Activated naive CD4-positive, alpha-beta T cell treated with anti-CD3 and anti-CD28 coated beads, Interleukin-2, amount 10 ng/mL, durations not matched to agents 7 days and 5 days (primary cell): ENCODE measurements around the gene NOM1.

Experiments used
- CTCF ChIA-PET: fragments of 350-600 bp; sonication (Branson Sonifier 250); formaldehyde crosslinking; loops from one replicate; lab custom pipeline; 2021; ENCODE audit warnings: antibody characterized with exemption; lab: Charles Lee
- DNase-seq: peaks from one replicate; pipeline ENCODE4 v3.0.0-alpha.2; 2020
- H3K27ac Mint-ChIP-seq: one replicate; pipeline ENCODE4 v1.8.0; 2021; ENCODE audit warnings: mild to moderate bottlenecking, moderate library complexity, mixed read lengths
- H3K27me3 Mint-ChIP-seq: one replicate; pipeline ENCODE4 v1.8.0; 2021; ENCODE audit warnings: mild to moderate bottlenecking, mixed read lengths
- H3K36me3 Mint-ChIP-seq: one replicate; pipeline ENCODE4 v1.8.0; 2021; ENCODE audit warnings: mixed read lengths
- H3K4me1 Mint-ChIP-seq: one replicate; pipeline ENCODE4 v1.8.0; 2021; ENCODE audit warnings: mixed read lengths
- H3K4me3 Mint-ChIP-seq: one replicate; pipeline ENCODE4 v1.8.0; 2021; ENCODE audit warnings: mild to moderate bottlenecking, moderate library complexity, mixed read lengths
- H3K9me3 Mint-ChIP-seq: one replicate; pipeline ENCODE4 v1.8.0; 2021; ENCODE audit warnings: mixed read lengths

Gene NOM1

GRCh38 chr7:156979711-156980110, 30.2 kb downstream of the NOM1 start:
- H3K27me3 Mint-ChIP-seq: no peaks in the 10 kb centered on the region
- H3K36me3 Mint-ChIP-seq: peaks cover 13% of the 10 kb centered on the region
- no peak overlapping the region for H3K4me3 Mint-ChIP-seq
- no peak overlapping the region for H3K27ac Mint-ChIP-seq
- CTCF ChIA-PET: no interaction called here
- peaks cover 7% of the 10 kb centered on the region for H3K9me3 Mint-ChIP-seq
- DNase-seq: no peak
- no peaks in the 10 kb centered on the region for H3K4me1 Mint-ChIP-seq

DNA sequence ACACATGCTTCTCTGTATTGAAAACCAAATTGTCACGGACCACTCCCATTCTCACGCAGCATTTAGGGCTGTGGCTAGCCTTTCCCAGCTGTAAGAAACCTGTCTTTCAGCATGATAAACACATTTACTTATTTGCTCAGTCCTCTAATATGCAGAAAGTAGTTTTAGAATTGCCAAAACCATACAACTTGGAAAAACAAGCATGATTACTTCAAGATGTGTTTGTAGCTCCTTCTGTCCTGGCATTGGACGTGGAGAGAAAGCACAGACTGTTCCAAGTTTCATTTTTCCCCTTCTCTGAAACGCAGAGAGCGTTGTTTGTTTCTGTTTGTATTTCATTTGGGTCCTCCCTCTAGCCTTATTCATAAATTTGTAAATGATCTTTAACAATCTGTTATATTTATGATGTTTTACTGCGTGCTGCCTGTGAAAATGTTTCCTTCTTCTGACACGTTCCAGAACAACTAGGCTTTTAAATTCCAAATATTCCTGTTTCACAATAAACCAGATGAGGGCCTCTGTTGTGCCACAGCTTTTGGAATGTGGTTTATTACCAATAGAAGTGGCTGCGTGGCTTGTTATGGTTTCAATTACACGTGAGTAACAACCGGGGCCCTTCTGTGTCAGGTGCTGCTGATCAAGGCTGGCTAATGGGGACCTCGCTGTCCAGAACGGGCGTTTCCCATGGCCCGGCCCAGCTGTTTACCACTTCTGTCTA, 34.8 kb downstream of the NOM1 start:
- Mint-ChIP-seq H3K4me1 (no peaks in the 10 kb centered on the region), H3K36me3 (peaks cover 6% of the 10 kb centered on the region), H3K27ac (no peak overlapping the region), H3K9me3 (peaks cover 5% of the 10 kb centered on the region), H3K4me3 (no peak overlapping the region), H3K27me3 (peaks cover 9% of the 10 kb centered on the region)
- no peak for DNase-seq
- CTCF ChIA-PET: no interaction called here

- no peak overlapping the region for H3K4me3 Mint-ChIP-seq
- no peaks in the 10 kb centered on the region for H3K9me3 Mint-ChIP-seq
- H3K36me3 Mint-ChIP-seq: no peaks in the 10 kb centered on the region
- peaks cover 9% of the 10 kb centered on the region for H3K27me3 Mint-ChIP-seq
- H3K4me1 Mint-ChIP-seq: no peaks in the 10 kb centered on the region
- CTCF ChIA-PET: no interaction called here
- no peak for DNase-seq
- H3K27ac Mint-ChIP-seq: no peak overlapping the region
Observed at GRCh38 chr7:156985101-156985992, 35.8 kb downstream of the NOM1 start.

- Mint-ChIP-seq H3K9me3 (no peaks in the 10 kb centered on the region), H3K4me1 (no peaks in the 10 kb centered on the region), H3K27ac (no peak overlapping the region), H3K36me3 (no peaks in the 10 kb centered on the region), H3K4me3 (no peak overlapping the region), H3K27me3 (peaks cover 9% of the 10 kb centered on the region)
- DNase-seq: no peak
- CTCF ChIA-PET: no interaction called here
Observed at GRCh38 chr7:156986378-156986777, 36.9 kb downstream of the NOM1 start.

GRCh38 chr7:156988343-156989185, 39.1 kb downstream of the NOM1 start:
- H3K4me3 Mint-ChIP-seq: no peak overlapping the region
- H3K36me3 Mint-ChIP-seq: no peaks in the 10 kb centered on the region
- peaks cover 24% of the 10 kb centered on the region for H3K27me3 Mint-ChIP-seq
- no peaks in the 10 kb centered on the region for H3K4me1 Mint-ChIP-seq
- H3K27ac Mint-ChIP-seq: no peak overlapping the region
- CTCF ChIA-PET: interaction anchor here (0.7 kb wide), 1 partner anchor 10 kb away, joined by 3 read pairs; no protein-coding TSS in a partner anchor
- DNase-seq: no peak
- no peaks in the 10 kb centered on the region for H3K9me3 Mint-ChIP-seq

DNA sequence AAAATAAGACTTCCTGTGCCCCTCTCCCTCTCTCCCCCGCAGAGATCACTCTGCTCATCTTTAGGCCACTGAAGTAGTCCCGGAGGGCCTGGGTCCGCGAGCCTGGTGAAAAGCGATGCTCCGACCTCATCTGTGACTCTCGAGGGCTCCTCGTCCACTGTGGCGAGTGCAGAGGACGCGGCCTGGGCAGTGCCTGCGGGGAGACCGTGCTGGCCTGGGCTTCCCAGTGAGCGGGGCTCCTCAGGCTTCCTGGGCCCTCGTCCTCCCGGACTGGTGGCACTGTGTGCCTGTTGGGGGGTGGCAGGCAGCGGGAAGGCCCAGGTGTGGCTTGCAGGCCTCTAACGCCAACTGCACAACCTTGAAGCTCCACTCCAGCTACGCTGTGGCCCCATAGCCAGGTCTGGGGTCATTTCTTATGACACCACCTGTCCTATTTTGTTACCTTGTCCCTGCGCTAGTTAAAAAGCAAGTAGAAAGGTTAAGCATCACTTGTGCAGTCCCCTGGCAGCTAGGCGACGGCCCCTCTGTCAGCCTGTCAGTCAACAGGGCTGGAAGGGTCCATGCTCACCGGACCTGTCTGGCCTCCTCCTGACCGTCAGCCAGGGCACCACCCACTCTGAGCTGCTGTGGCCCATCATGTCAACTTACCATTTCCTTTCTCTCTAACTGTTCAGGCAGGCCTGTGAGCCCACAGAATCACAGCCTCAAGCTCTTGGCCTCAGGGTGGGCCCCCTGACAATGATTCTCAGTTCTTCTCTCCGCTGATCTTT, 40.4 kb downstream of the NOM1 start:
- Mint-ChIP-seq H3K36me3 (no peaks in the 10 kb centered on the region), H3K4me1 (no peaks in the 10 kb centered on the region), H3K27me3 (peaks cover 38% of the 10 kb centered on the region), H3K27ac (no peak overlapping the region), H3K4me3 (no peak overlapping the region), H3K9me3 (no peaks in the 10 kb centered on the region)
- CTCF ChIA-PET: no interaction called here
- DNase-seq: no peak

GRCh38 chr7:156993021-156993924, 43.8 kb downstream of the NOM1 start:
- no peaks in the 10 kb centered on the region for H3K36me3 Mint-ChIP-seq
- no peaks in the 10 kb centered on the region for H3K9me3 Mint-ChIP-seq
- no peak overlapping the region for H3K27ac Mint-ChIP-seq
- DNase-seq: no peak
- H3K4me3 Mint-ChIP-seq: no peak overlapping the region
- CTCF ChIA-PET: interaction anchor here (0.9 kb wide), 1 partner anchor 23 kb away, joined by 3 read pairs; no protein-coding TSS in a partner anchor
- H3K27me3 Mint-ChIP-seq: peaks cover 69% of the 10 kb centered on the region
- no peaks in the 10 kb centered on the region for H3K4me1 Mint-ChIP-seq

GRCh38 chr7:156993925-156994235, 44.4 kb downstream of the NOM1 start:
- no peak overlapping the region for H3K27ac Mint-ChIP-seq
- no peak for DNase-seq
- no peak overlapping the region for H3K4me3 Mint-ChIP-seq
- H3K27me3 Mint-ChIP-seq: peaks cover 70% of the 10 kb centered on the region
- H3K4me1 Mint-ChIP-seq: no peaks in the 10 kb centered on the region
- no peaks in the 10 kb centered on the region for H3K36me3 Mint-ChIP-seq
- no peaks in the 10 kb centered on the region for H3K9me3 Mint-ChIP-seq
- CTCF ChIA-PET: interaction anchor here (0.9 kb wide), 1 partner anchor 23 kb away, joined by 3 read pairs; no protein-coding TSS in a partner anchor

GRCh38 chr7:156994417-156994816, 44.9 kb downstream of the NOM1 start:
- CTCF ChIA-PET: no interaction called here
- Mint-ChIP-seq H3K9me3 (no peaks in the 10 kb centered on the region), H3K4me1 (no peaks in the 10 kb centered on the region), H3K4me3 (no peak overlapping the region), H3K27me3 (peaks cover 74% of the 10 kb centered on the region), H3K27ac (no peak overlapping the region), H3K36me3 (no peaks in the 10 kb centered on the region)
- DNase-seq: no peak

- Mint-ChIP-seq H3K36me3 (no peaks in the 10 kb centered on the region), H3K27me3 (peaks cover 100% of the 10 kb centered on the region), H3K27ac (no peak overlapping the region), H3K4me1 (peaks cover 15% of the 10 kb centered on the region), H3K4me3 (peak overlapping the region; percentile 46), H3K9me3 (no peaks in the 10 kb centered on the region)
- no peak for DNase-seq
- CTCF ChIA-PET: no interaction called here
Observed at GRCh38 chr7:156998988-156999957, 49.8 kb downstream of the NOM1 start.

DNA sequence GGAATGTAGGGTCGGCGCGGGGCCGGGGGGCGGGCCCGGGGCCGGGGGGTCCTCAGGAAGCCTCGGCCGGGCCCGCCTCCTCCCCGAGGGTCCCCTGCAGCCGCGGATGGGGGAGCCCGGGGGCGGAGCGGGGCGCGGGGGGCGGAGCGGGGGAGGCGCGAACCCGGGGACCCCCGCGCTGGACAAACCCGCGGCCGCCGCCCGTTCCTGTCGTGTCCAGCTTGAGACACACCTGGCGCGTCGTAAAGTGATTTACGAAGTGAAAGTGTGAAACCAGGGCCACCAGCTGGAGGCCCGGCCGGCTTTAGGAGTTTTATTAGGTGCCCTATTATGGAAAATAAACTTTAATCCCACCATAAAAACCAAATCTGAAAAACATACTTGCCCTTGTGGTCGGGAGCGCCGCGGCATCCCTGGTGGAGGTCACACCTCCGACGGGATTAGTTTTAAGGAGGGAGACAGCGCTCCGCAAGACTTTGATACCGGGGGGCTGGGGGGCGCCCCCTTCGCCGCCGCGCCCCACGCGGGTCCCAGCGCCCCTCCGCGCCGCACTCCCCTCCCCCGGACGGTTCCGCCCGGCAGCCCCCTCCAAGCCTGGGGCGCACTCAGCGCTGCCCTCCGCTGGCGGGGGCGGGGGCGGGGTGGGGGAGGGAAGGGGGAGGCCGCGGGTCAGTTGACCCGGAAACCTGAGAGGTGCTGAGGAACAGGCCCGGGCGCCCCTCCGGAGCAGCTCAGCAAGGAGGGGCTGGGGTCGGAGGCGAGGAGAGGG, 50.6 kb downstream of the NOM1 start:
- Mint-ChIP-seq H3K36me3 (no peaks in the 10 kb centered on the region), H3K27me3 (peaks cover 100% of the 10 kb centered on the region), H3K9me3 (no peaks in the 10 kb centered on the region), H3K27ac (no peak overlapping the region), H3K4me1 (peaks cover 21% of the 10 kb centered on the region), H3K4me3 (peak overlapping the region; percentile 61)
- CTCF ChIA-PET: no interaction called here
- DNase-seq: no peak
